Astrocyte of the cerebellum (primary cell): Measurements from ENCODE around the gene GRID1.

ENCODE experiments used
- DNase-seq: peaks from one replicate; pipeline ENCODE4 v3.0.0-alpha.2; 2011; ENCODE audit warnings: low read depth
- H3K4me3 ChIP-seq: 2 replicates; pipeline ENCODE4 v1.5.1; 2011; ENCODE audit warnings: mild to moderate bottlenecking, low read depth, low read length, moderate library complexity
- CTCF ChIP-seq: IDR thresholded peaks from 2 replicates; pipeline ENCODE4 v1.5.1; 2012; ENCODE audit warnings: low read length, low read depth, moderate library complexity, mild to moderate bottlenecking; ENCODE audit errors: missing control alignments
- in situ Hi-C: cut with HindIII; loops from 2 replicates; pipeline ENCODE4 v1.10.0; 2017; ENCODE audit warnings: low sequenced_read_pairs

The GRID1 gene

GRCh38 chr10:85781404-85781803 lies 585.2 kb downstream of the GRID1 start:
- in situ Hi-C loops: no loop called here
- H3K4me3 ChIP-seq: no peak overlapping the region
- no peak for DNase-seq
- no peak for TF ChIP-seq CTCF

- in situ Hi-C loops: no loop called here
- no peak for TF ChIP-seq CTCF
- no peak for DNase-seq
- no peak overlapping the region for H3K4me3 ChIP-seq
Measured at GRCh38 chr10:85778074-85778473, 588.5 kb downstream of the GRID1 start.

GRCh38 chr10:85767891-85768290 lies 598.7 kb downstream of the GRID1 start:
- H3K4me3 ChIP-seq: no peak overlapping the region
- no peak for TF ChIP-seq CTCF
- DNase-seq: no peak
- in situ Hi-C loops: no loop called here

- no peak for TF ChIP-seq CTCF
- no peak overlapping the region for H3K4me3 ChIP-seq
- DNase-seq: no peak
- in situ Hi-C loops: no loop called here
Measured at GRCh38 chr10:85764108-85764507, 602.5 kb downstream of the GRID1 start.

- no peak overlapping the region for H3K4me3 ChIP-seq
- in situ Hi-C loops: no loop called here
- TF ChIP-seq CTCF: no peak
- no peak for DNase-seq
Measured at GRCh38 chr10:85761906-85762445, 604.6 kb downstream of the GRID1 start.

GRCh38 chr10:85741626-85742300 lies 624.8 kb downstream of the GRID1 start:
- TF ChIP-seq CTCF: no peak
- in situ Hi-C loops: no loop called here
- DNase-seq: no peak
- H3K4me3 ChIP-seq: no peak overlapping the region

- in situ Hi-C loops: no loop called here
Measured at GRCh38 chr10:85735997-85736396, 630.6 kb downstream of the GRID1 start.

More at GRCh38 chr10:85735997-85736396, 630.6 kb downstream of the GRID1 start:
- H3K4me3 ChIP-seq: no peak overlapping the region
- no peak for DNase-seq
- no peak for TF ChIP-seq CTCF
